Measurements from ENCODE around the gene LIMS4.
"Not testable (repeated sequence)": the region's sequence is repeated elsewhere in the genome, so short reads cannot be mapped to it uniquely, and the experiment has no call there.

DNA sequence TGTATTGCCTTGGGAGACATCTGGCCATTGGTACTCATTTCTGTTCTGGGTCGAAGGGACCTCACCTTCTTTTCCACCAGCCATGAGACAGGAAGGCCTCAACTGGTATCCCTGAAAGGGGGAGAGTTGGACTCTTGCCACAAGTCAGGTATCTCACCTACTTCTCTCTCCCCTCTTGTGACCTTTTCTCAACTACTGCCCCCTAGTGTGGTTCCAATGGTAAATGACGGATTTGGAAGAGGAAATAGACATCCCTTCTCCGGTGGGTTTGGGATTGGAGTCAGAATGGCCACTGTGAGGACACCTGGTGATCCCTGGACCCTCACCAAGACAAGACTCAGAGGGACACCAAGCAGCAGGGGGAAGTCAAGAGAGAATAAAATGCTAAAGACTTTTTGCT, 21.9 kb upstream of the LIMS4 start:
- TF ChIP-seq, protein P1, sequence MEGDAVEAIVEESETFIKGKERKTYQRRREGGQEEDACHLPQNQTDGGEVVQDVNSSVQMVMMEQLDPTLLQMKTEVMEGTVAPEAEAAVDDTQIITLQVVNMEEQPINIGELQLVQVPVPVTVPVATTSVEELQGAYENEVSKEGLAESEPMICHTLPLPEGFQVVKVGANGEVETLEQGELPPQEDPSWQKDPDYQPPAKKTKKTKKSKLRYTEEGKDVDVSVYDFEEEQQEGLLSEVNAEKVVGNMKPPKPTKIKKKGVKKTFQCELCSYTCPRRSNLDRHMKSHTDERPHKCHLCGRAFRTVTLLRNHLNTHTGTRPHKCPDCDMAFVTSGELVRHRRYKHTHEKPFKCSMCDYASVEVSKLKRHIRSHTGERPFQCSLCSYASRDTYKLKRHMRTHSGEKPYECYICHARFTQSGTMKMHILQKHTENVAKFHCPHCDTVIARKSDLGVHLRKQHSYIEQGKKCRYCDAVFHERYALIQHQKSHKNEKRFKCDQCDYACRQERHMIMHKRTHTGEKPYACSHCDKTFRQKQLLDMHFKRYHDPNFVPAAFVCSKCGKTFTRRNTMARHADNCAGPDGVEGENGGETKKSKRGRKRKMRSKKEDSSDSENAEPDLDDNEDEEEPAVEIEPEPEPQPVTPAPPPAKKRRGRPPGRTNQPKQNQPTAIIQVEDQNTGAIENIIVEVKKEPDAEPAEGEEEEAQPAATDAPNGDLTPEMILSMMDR (IDR thresholded peaks at IDR 0.05) = not testable (repeated sequence)
- not testable (repeated sequence) for TF ChIP-seq EP300 (IDR thresholded peaks at IDR 0.05)

Data from esophagus muscularis mucosa (tissue), 3 donors.